NK-92 (cell line): ENCODE data around the gene PCDHGA1.

Source experiments
- DNase-seq: peaks from one replicate; lab custom pipeline; 2025; ENCODE audit not compliant: unreplicated experiment; lab: John Stamatoyannopoulos, UW

The PCDHGA1 gene

GRCh38 chr5:141512390-141512910 is 182.1 kb downstream of the PCDHGA1 start:
- DNase-seq = peak; percentile 15

GRCh38 chr5:141512911-141513626 is 182.8 kb downstream of the PCDHGA1 start:
- DNase-seq = no peak

GRCh38 chr5:141513627-141514329 is 183.5 kb downstream of the PCDHGA1 start:
- no peak for DNase-seq

GRCh38 chr5:141514330-141515133 is 184.2 kb downstream of the PCDHGA1 start:
- no peak for DNase-seq

GRCh38 chr5:141515141-141515540 is 184.8 kb downstream of the PCDHGA1 start:
- DNase-seq = no peak

GRCh38 chr5:141515946-141516671 is 185.8 kb downstream of the PCDHGA1 start:
- DNase-seq = no peak

GRCh38 chr5:141516672-141517025 is 186.3 kb downstream of the PCDHGA1 start:
- DNase-seq = no peak

DNA sequence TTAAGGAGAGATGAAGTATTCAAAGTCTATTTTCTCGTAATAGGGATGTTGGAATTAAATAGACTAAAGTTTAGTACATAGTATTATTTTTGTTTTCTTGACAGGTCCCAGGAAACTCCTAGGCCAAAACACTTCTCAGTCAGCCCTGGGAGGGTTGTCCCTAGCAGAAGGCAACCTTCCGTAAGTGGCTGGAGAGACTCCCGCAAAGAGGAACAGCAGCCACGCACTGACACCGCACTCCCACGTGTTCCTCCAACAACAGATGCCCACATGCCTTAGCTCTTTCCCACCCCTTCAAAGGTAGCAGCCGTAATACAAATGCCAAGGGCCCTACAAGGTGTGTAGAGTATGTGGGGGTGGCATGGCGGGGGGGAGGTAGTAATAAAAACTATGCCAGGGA is 187.0 kb downstream of the PCDHGA1 start:
- no peak for DNase-seq

GRCh38 chr5:141517880-141518617 is 187.7 kb downstream of the PCDHGA1 start:
- DNase-seq = no peak

DNA sequence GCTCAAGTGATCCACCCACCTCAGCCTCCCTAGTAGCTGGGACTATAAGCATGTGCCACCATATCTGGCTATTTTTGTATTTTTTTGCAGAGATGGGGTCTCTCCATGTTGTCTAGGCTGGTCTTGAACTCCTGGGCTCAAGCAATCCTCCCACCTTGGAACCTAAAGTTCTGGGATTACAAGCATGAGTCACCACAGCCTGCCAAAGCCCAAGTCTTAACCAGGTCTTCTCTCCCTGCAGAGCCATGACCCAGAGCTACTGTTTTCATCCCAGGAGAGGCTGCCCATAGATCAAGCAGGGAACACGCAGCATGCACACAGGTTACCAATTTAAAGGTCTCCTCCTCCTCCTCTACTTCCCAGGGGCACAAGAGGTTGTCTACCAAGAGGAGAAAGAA is 188.3 kb downstream of the PCDHGA1 start:
- no peak for DNase-seq

GRCh38 chr5:141519605-141520565 is 189.6 kb downstream of the PCDHGA1 start:
- DNase-seq = no peak

GRCh38 chr5:141521244-141521781 is 191.0 kb downstream of the PCDHGA1 start:
- no peak for DNase-seq

GRCh38 chr5:141522301-141522700 is 192.0 kb downstream of the PCDHGA1 start:
- no peak for DNase-seq

DNA sequence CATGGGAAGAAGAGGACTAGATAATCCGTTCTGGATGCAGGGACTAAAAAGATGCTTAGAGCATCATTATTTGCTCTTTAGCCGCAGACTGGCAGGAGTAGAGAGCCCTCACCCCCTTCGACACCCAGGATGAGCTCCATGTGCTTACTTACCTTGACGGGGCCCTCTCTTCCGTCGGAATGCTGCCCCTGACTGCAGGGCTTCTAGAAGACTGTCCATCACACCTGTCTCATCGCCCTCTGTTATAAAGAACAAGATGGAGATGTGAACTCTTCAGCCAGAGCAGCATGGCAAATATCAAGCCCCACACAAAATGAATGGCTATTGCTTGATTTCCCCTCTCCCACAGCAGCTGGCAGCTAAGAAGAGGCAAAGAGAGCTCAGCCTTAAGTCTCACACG is 193.7 kb downstream of the PCDHGA1 start:
- no peak for DNase-seq

DNA sequence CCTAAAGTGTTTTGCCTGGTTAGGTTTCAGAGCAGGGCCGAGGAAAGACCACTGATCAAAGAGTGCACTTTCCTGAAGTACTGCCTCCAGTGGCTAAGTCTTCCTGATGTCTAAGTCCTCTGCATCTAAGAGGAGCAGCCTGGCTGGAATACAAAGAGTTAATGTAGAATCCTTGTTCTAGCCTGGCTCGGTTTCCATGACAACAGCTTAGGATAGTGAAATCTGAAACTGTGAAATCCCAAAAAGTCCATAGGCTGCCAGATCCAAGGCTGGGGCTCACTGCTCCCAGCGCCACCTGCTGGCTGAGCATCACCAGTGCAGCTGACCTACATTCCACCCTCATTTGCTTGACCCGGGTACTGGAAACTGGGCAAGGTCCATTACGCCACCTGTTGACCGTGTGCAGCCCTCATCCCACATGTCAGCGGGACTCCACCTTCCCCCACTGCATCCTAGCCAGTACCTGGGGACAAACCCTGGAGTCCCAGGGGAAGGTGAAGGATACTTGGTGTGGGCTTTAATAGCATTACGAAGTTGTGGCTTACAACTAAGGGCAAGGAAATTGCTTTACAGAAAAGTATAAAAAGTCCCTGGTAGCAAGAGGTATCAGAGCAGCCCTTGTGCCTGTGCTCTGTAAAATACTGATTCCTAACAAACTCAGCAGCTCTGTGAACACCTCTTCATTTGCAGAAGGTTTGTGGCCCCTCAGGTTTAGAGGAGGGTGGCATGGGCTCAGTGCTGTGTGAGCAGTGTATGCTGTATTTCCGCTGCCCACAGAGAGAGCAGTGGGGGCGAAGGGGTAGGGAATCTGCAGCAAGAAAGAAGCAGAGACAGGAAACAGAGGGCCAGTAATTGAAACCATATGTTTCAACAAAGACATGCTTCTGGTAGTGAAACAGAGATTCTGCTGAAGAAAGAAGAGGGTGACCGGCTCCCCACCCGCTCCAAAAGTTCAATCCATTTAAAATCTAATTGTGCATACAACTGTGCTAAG is 194.6 kb downstream of the PCDHGA1 start:
- DNase-seq = no peak

GRCh38 chr5:141525653-141526052 is 195.3 kb downstream of the PCDHGA1 start:
- DNase-seq = no peak

GRCh38 chr5:141527426-141527825 is 197.1 kb downstream of the PCDHGA1 start:
- DNase-seq = no peak
